ENCODE data around the gene OLFM2.

- TF ChIP-seq POLR2A (IDR thresholded peaks at IDR 0.05) = no peak
- no peak for TF ChIP-seq CTCF (IDR thresholded peaks at IDR 0.05)
These were observed 98.0 kb downstream of the OLFM2 start for GRCh38 chr19:9838324-9838723.

Data from ovary (tissue), 3 donors.